Right atrium auricular region (tissue), 2 donors: ENCODE measurements around the gene CCNF. TPM values are rescaled to one million over a fixed set of nuclear protein-coding genes. Genes with fewer than 3 reads are reported as not detected.

Experiments used
- DNase-seq: peaks from one replicate; pipeline ENCODE4 v3.0.0-alpha.2; 2019; ENCODE audit warnings: low spot score
- H3K27ac ChIP-seq, 2 donors: fragments of 200-600 bp; sonication (generic); 1 replicate in 1 of 2; 2 replicates in 1 of 2; pipeline ENCODE4 v1.5.1; 2016 to 2019
- H3K27me3 ChIP-seq, 2 donors: fragments of 200-600 bp; sonication (generic); one replicate each; pipeline versions ENCODE4 v1.5.1 to v1.6.0; 2017 to 2019
- H3K36me3 ChIP-seq: fragments of 200-600 bp; sonication (generic); one replicate; pipeline ENCODE4 v1.5.1; 2016
- H3K4me1 ChIP-seq, 2 donors: fragments of 200-600 bp; sonication (generic); one replicate each; pipeline versions ENCODE4 v1.5.1 to v1.6.0; 2017 to 2019
- H3K4me3 ChIP-seq, 2 donors: fragments of 200-600 bp; sonication (generic); 1 replicate in 1 of 2; 2 replicates in 1 of 2; pipeline ENCODE4 v1.5.1; 2017 to 2019; ENCODE audit warnings: mild to moderate bottlenecking in 1 of 2, moderate library complexity in 1 of 2
- H3K9me3 ChIP-seq, 2 donors: fragments of 200-600 bp; sonication (generic); one replicate each; pipeline ENCODE4 v1.5.1; 2019
- total RNA-seq, 2 donors: library from RNA; depleted of rRNA; stranded (reverse); fragments of >200 nt; gene quantifications; one replicate each; pipeline ENCODE4 v1.1.0, GENCODE V29; 2016
- TF ChIP-seq, protein P1 (sequence below), 2 donors: fragments of 200-600 bp; sonication (generic); IDR thresholded peaks; one replicate each; pipeline ENCODE4 v1.5.1; 2019; ENCODE audit warnings: antibody characterized with exemption in 2 of 2

CCNF gene
- total RNA-seq, 2 donors from 2014 or later: 1.4 to 1.7 TPM

DNA sequence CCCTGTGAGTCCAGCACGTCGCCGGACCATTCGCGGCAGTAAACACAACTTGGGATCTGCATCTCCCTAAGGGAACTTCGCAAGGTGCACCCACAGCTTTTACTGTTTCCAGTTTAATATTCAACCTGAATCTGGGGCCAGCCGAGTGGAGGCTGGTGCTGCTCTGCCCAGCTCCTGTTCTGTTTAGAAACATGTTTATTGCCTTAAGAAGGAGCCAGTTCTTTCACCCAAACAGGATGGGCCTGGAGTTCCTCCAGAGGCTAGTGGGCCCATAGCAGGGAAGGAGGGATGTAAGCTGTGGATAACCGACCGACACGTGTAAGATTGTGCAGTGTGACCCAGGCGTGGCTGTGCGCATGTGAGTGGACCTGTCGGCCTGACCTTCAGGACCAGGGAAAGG lies 63.0 kb downstream of the CCNF start:
- peaks cover 0 to 6% of the 10 kb centered on the region in 2 donors for H3K4me1 ChIP-seq
- no peak overlapping the region for H3K4me3 ChIP-seq
- H3K9me3 ChIP-seq: no peaks in the 10 kb centered on the region
- peaks cover 7% of the 10 kb centered on the region for H3K36me3 ChIP-seq
- TF ChIP-seq, protein P1, sequence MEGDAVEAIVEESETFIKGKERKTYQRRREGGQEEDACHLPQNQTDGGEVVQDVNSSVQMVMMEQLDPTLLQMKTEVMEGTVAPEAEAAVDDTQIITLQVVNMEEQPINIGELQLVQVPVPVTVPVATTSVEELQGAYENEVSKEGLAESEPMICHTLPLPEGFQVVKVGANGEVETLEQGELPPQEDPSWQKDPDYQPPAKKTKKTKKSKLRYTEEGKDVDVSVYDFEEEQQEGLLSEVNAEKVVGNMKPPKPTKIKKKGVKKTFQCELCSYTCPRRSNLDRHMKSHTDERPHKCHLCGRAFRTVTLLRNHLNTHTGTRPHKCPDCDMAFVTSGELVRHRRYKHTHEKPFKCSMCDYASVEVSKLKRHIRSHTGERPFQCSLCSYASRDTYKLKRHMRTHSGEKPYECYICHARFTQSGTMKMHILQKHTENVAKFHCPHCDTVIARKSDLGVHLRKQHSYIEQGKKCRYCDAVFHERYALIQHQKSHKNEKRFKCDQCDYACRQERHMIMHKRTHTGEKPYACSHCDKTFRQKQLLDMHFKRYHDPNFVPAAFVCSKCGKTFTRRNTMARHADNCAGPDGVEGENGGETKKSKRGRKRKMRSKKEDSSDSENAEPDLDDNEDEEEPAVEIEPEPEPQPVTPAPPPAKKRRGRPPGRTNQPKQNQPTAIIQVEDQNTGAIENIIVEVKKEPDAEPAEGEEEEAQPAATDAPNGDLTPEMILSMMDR (IDR thresholded peaks at IDR 0.05): no peak
- H3K27ac ChIP-seq: no peak overlapping the region
- H3K27me3 ChIP-seq: no peaks in the 10 kb centered on the region
- DNase-seq: no peak

DNA sequence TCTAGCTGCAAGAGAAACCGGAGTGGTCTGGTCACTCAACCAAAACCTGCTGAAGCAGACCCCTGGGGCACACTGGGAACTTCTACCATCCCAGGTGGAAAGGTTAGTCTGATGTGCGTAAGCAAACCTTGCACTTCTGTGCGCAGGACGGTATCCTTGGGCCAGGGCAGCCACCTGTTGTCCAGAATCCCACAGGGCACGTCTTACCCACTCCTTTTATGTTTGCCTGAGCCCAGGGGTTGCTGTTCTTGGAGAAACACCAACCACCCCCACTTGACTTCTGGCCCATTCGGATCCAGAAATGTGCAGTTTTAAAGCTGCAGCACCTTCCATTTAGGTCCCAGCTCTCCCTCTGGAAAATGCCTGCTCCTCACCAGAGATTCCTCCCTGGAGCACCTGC lies 64.4 kb downstream of the CCNF start:
- H3K4me1 ChIP-seq: peaks cover 0 to 20% of the 10 kb centered on the region in 2 donors
- DNase-seq: no peak
- H3K4me3 ChIP-seq: no peak overlapping the region
- TF ChIP-seq, protein P1 (IDR thresholded peaks at IDR 0.05): no peak
- peaks cover 7% of the 10 kb centered on the region for H3K36me3 ChIP-seq
- no peaks in the 10 kb centered on the region for H3K27me3 ChIP-seq
- H3K9me3 ChIP-seq: no peaks in the 10 kb centered on the region
- H3K27ac ChIP-seq: no peak overlapping the region

DNA sequence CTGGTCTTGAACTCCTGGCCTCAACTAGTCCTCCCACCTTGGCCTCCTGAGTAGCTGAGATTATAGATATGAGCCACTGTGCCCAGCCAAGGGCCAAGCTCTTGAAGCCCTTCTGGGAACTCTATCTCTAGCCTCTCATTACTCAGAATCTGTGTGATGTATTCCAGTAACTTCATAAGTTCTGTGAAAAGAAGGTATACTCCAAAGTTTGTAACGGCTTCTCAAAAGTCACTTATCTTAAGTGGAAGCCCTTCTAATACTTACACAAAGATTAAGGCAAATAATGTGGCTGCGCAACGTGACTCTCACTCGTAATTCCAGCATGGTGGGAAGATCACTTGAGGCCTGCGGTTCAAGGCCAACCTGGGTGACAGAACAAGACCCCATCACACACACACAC lies 65.4 kb downstream of the CCNF start:
- Histone ChIP-seq H3K4me1 (peaks cover 0 to 29% of the 10 kb centered on the region in 2 donors), H3K36me3 (peaks cover 7% of the 10 kb centered on the region), H3K4me3 (no peak overlapping the region), H3K9me3 (no peaks in the 10 kb centered on the region), H3K27ac (no peak overlapping the region), H3K27me3 (no peaks in the 10 kb centered on the region)
- no peak for DNase-seq
- TF ChIP-seq, protein P1 (IDR thresholded peaks at IDR 0.05): no peak

DNA sequence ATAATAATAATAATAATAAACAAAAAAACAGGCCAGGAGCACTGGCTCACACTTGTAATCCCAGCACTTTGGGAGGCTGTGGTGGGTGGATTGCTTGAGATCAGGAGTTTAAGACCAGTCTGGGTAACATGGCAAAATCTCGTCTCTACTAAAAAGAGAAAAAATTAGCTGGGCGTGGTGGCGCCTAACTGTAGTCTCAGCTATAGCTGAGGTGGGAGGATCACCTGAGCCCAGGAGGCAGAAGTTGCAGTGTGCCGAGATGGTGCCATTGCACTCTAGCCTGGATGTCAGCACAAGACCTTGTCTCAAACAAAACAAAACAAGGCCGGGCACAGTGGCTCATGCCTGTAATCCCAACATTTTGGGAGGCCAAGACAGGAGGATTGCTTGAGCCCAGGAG lies 65.8 kb downstream of the CCNF start:
- no peaks in the 10 kb centered on the region for H3K9me3 ChIP-seq
- no peaks in the 10 kb centered on the region for H3K27me3 ChIP-seq
- no peak overlapping the region for H3K27ac ChIP-seq
- TF ChIP-seq, protein P1 (IDR thresholded peaks at IDR 0.05): no peak
- H3K36me3 ChIP-seq: peaks cover 7% of the 10 kb centered on the region
- no peak for DNase-seq
- H3K4me1 ChIP-seq: peaks cover 0 to 29% of the 10 kb centered on the region in 2 donors
- no peak overlapping the region for H3K4me3 ChIP-seq

DNA sequence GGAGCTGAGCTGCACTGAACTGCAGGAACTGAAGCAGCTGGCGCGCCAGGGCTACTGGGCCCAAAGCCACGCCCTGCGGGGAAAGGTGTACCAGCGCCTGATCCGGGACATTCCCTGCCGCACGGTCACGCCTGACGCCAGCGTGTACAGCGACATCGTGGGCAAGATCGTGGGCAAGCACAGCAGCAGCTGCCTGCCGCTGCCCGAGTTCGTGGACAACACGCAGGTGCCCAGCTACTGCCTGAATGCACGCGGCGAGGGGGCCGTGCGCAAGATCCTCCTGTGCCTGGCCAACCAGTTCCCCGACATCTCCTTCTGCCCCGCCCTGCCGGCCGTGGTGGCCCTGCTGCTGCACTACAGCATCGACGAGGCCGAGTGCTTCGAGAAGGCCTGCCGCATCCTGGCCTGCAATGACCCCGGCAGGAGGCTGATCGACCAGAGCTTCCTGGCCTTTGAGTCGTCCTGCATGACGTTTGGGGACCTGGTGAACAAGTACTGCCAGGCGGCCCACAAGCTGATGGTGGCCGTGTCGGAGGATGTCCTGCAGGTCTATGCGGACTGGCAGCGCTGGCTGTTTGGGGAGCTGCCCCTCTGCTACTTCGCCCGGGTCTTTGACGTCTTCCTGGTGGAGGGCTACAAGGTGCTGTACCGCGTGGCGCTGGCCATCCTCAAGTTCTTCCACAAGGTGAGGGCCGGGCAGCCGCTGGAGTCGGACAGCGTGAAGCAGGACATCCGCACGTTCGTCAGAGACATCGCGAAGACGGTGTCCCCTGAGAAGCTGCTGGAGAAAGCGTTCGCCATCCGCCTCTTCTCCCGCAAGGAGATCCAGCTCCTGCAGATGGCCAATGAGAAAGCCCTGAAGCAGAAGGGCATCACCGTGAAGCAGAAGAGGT lies 67.2 kb downstream of the CCNF start:
- Histone ChIP-seq H3K4me1 (peaks cover 0 to 35% of the 10 kb centered on the region in 2 donors), H3K36me3 (peaks cover 7% of the 10 kb centered on the region), H3K27ac (peak overlapping the region in 1 of 2 donors; percentile 38), H3K9me3 (no peaks in the 10 kb centered on the region), H3K4me3 (no peak overlapping the region), H3K27me3 (no peaks in the 10 kb centered on the region)
- DNase-seq: no peak
- TF ChIP-seq, protein P1 (IDR thresholded peaks at IDR 0.05): no peak
